ENCODE results near the gene TENM4.

- TF ChIP-seq CTCF (IDR thresholded peaks at IDR 0.05) (no peak), REST (IDR thresholded peaks at IDR 0.05; ENCODE audit: insufficient read depth in 1 of 2, low read depth in 2 of 2, low read length in 1 of 2) (no peak), POLR2AphosphoS5 (IDR thresholded peaks at IDR 0.05; ENCODE audit: low read depth, low read length) (no peak), SIN3A (IDR thresholded peaks at IDR 0.05; ENCODE audit: borderline replicate concordance, insufficient read depth, low read depth, low read length) (no peak), TCF7L2 (IDR thresholded peaks at IDR 0.05; ENCODE audit: low read depth, low read length) (no peak)
These were observed 127.3 kb downstream of the TENM4 start for GRCh38 chr11:79313530-79313913.
